NCI-H128 (cell line): Measurements from ENCODE around the gene GFRAL.
"Not testable (repeated sequence)": the region's sequence is repeated elsewhere in the genome, so short reads cannot be mapped to it uniquely, and the experiment has no call there.

Source experiments
- DNase-seq: peaks from one replicate; lab custom pipeline; 2025; ENCODE audit not compliant: unreplicated experiment; lab: John Stamatoyannopoulos, UW

GFRAL gene, protein sequence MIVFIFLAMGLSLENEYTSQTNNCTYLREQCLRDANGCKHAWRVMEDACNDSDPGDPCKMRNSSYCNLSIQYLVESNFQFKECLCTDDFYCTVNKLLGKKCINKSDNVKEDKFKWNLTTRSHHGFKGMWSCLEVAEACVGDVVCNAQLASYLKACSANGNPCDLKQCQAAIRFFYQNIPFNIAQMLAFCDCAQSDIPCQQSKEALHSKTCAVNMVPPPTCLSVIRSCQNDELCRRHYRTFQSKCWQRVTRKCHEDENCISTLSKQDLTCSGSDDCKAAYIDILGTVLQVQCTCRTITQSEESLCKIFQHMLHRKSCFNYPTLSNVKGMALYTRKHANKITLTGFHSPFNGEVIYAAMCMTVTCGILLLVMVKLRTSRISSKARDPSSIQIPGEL

DNA sequence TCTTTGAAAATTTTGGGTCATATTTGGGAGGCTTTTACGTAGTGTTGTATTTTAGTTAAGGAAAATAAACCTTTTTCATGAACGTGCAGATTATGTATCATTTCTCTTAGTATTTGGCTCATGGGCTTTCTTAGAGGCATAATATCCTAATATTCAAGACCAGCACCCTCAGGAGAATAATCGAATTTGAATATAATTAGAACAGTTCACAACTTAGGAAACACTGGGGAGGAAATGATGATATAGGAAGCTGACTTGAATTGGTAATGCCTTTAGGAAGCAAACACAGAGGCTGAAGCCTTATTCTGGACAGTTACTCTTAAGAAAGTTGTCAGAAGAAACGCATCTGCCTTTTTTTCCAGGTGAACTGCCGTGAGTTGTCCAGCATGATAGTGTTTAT is at the start of gene GFRAL:
GFRAL (plus strand) TSS at position 301 of the 400 bp plus-strand sequence; CDS start at position 387, 86 bp downstream.
- no peak for DNase-seq

DNA sequence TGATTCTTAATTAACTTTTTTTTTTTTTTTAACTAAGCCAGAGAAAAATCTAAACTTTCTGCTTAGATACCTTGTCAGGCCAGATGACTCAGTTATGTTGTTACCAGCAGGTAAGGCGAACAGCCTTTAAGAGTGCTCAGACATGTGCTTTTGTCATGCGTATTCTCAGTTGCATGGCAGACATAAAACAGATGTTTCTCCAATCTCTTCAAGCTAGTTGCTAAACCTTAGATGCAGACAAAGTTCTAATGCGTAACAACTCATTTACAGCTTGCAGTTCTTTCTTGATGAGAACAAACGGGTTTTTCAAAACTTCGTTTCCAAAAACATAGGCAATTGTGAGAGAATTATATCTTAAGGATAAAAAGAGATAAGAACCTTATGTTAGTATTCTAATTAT is 49.6 kb upstream of the GFRAL start:
- no peak for DNase-seq

DNA sequence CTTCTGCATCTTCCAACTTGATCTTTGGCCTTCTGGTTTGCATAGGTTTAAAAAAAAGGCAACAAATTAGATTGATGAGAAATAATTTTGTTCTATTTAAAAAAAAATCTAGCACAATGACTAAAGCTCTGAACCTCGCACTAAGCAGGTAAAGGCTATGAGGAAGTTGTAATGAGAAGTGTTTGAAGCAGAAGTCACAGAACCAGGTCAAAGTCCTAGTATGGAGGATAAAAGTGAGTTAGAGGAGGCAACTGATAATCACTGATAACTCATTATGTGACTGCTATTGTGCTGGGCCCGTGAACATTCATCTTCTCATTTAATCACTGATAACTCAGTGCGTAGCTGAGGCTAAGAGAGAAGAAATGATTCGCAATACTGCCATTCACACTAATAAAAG is 46.1 kb upstream of the GFRAL start:
- no peak for DNase-seq

DNA sequence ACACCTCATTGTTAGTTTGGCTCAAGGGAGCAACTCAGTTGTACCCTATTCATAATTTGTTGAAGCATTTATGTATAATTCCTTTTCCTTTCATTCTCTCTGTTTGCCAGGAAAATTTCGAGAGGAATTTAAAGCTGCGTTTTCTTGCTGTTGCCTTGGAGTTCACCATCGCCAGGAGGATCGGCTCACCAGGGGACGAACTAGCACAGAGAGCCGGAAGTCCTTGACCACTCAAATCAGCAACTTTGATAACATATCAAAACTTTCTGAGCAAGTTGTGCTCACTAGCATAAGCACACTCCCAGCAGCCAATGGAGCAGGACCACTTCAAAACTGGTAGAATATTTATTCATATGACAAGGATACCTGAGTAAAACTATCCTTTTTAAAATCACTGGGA is 45.2 kb upstream of the GFRAL start:
- no peak for DNase-seq

DNA sequence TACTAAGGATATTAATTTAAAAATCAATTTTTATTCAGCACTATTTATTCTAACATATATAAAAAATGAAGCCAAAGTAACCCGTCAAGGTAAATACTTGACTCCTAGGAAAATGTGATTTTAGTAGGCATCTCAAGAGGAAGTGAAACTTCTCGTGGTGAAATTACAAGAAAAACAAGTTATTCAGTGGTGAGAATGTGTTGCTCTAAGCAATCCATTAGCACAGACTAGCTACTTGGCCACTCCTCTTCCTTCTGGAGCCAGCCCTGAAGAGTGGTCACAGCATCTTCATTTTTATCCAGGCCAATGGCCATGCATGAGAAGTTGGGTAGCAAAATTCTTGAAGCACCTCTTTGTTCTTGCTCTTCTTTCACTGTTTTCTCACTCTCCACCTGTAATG is 40.4 kb upstream of the GFRAL start:
- DNase-seq, result no peak

DNA sequence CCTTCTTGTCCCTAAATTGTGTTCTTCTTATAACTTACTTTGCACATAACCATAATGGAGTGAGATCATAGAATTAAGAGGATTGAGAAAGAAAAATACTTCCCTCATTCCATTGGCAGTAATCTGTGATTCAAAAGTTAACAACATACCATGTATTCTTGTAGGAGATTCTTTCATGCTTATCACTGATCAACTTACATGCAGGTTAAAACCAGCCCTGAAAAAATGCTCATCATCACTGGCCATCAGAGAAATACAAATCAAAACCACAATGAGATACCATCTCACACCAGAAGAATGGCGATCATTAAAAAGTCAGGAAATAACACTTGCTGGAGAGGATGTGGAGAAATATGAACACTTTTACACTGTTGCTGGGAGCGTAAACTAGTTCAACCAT is 36.5 kb upstream of the GFRAL start:
- no peak for DNase-seq

DNA sequence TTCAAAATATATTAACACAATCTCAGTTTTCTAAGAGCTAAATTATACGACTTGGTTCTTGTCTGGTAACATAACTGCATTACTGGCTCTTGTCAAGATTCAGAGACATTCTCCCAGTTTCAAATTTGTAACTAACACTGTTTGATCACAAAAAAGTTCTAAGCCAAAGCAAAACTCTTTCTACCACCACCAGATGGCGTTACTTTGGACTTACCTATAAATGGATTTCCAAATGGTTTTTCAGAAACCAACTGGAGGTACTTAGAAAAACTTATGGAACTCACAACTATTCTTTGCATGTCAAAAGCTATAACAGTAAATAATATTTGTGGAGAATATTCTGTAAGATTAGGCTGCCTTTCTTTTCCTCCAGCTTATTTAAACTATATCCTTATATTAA is 34.2 kb upstream of the GFRAL start:
- DNase-seq, result no peak

DNA sequence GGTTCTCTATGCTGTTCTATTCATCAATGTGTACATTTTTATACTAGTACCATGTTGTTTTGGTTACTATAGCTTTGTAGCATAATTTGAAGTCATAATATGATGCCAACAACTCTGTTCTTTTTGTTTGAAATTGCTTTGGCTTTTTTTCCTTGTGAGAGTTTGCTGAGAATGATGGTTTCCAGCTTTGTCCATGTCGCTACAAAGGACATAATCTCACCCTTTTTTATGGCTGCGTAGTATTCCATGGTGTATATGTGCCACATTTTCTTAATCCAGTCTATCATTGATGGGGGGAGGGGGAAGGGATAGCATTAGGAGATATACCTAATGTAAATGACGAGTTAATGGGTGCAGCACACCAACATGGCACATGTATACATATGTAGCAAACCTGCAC is 30.1 kb upstream of the GFRAL start:
- not testable (repeated sequence) for DNase-seq

DNA sequence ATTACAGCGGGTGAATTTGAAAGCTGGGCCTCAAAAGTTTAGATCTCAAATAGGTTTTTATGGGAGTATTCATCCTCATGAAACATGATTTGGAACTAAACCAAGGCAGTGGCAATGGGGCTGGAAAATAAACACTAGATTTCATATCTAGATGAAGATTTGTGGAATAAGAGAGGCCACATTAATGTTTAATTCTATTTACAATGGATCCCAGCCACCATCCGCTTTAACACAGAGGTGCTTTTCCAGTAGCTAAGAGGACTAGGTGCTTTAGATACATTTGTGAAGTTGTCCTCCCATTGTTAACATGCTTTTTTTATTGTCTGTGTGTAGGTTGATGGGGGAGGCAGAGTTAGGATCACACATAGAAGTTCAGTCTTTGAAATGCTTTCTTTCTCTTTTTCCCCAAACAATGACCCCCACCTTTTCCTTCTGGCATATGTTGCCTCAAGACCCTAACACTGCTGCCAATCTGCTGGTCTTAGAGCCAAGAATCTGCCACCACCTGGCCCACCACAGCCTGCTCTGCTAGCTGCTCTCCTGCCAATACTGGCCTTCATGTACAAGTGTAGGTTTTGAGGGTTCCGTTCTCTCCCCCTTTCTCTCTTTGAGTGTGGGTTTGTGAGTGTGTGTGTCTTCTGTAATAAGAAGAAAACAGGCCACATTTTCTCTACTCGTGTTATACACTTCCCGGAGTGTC is 27.8 kb upstream of the GFRAL start:
- no peak for DNase-seq

DNA sequence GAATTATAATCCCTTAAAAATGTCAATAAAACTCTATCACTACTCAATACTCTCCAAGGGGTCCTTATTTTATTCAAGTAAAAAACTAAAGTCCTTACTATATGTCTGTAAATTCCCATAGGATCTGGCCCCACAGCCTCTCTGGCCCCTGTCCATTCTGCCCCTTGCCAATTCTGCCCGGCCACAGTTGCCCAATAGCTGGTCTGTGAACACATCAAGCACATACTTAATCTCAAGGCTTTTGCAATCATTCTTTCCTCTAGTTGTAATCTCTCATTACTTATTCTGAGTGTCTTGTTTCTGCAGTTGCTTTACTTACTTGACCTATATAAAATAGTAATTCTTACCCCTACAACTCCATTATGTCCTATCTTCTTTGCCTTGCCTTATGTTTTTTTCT is 22.5 kb upstream of the GFRAL start:
- DNase-seq, result no peak

DNA sequence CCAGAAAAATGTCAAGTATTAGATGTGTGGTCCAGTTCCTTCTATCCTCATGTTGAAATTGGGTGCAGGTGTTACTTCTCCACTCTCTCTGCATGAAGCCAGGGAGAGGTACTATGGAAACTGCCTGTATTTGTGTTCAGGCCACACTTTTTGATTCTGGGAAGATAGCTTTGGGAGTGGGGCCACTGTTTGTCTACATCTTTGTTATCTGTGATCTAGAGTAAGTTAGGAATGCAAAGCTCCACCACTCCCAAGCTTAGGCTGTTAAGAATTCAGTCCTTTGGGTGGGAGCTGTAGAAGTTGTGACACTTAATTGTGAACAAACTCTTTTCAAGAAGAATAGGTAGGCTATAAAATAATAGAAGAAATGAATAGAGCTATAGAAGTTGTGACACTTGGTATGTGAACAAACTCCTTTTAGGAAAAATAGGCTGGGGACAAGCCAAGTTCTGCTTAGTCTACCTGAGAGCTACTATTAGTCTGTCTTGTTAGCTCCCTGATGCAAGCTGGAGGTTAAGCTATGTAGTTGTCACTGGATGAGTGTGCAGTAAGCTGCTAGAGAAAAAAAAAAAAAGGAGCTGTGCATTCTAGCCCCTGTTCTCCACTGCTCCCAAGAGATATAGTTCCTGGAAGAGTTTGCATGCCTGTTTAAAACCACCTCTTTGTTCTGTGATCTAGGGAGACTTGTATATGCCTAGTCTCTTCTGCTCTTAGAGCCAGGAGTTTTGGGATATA is 7.1 kb upstream of the GFRAL start:
- no peak for DNase-seq

DNA sequence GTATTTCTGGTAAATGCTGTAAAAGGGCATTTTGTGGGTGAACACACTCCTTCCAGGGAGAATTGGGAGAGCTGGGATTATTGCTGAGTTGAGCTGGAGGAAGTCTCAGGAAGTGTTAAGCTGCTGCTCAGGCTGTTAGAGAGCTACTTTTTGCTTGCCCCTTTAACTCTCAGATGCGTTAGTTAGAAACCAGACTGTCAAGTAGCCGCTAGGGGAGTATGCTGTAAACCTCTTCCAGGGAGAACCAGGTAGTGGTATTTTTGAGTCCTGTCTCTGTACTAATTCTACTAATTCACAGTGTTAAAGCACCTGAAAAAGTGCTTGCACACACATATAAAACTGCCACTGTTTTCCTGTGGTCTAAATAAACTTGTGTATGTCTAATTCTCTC is 6.6 kb upstream of the GFRAL start:
- DNase-seq, result no peak

DNA sequence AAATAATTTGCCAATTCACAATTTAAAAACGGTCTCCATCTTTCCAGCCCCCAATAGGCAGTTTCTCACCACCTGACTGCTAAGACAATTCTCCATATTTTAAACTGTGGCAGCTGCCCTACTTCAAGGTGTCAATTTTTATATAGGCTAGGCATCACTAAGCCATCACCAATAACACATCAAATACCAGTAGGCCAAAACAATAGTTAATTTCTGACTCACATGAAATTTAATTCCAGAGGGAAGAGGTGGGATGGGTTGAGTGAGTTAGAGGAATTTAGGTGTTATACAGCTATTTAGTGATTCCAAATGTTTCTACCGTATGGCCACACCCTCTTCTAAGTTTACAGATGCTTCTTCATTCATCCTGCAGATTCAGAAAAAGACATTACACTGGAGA is 49.9 kb downstream of the GFRAL start:
- no peak for DNase-seq

DNA sequence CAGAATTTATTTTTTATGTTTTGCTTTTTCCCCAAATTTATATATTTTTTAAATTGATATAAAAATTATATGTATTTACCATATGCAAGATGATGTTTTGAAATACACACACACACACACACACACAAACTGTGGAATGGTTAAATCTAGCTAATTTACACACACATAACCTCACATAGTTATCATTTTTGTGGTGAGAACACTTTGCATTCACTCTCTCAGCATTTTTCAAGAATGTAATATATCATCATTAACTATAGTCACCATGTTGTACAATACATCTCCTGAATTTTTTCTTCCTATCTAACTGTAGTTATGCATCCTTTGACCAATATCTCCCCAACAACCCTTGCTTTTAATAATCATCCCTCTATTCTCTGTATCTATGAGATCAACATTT is 52.2 kb downstream of the GFRAL start:
- no peak for DNase-seq

DNA sequence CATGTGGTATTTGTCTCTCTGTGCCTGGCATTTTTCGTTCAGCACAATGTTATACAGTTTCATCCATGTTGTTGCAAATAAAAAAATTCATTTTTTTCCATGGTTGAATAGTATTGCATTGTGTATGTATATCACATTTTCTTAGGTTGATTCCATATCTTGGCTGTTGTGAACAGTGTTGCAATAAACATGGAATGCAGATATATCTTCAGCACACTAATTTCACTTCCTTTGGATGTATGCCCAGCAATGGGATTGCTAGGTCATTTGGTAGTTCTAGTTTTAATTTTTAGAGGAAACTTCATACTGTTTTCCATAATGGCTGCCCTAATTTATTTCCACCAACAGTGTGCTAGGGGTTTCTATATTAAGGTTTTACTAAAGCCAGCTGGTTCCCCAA is 52.6 kb downstream of the GFRAL start:
- DNase-seq, result no peak

DNA sequence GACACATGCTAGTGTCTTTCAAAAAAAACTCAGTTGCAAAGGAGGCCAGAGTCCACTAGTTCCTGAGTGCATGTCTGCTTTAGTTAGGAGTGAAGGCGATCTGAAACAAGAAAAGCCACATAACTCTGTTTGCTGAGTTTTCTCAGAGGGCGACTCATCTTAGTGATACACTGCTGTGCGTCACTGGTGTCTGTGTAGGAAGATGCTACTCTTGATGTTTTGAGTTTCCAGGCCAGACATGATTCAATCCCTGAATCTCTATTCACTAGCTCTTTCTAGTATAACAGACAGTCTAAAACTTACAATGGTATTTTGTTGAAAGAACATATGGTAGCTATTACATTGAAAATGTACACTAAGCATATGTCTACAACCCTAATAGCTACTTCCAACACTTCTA is 60.9 kb downstream of the GFRAL start:
- no peak for DNase-seq

DNA sequence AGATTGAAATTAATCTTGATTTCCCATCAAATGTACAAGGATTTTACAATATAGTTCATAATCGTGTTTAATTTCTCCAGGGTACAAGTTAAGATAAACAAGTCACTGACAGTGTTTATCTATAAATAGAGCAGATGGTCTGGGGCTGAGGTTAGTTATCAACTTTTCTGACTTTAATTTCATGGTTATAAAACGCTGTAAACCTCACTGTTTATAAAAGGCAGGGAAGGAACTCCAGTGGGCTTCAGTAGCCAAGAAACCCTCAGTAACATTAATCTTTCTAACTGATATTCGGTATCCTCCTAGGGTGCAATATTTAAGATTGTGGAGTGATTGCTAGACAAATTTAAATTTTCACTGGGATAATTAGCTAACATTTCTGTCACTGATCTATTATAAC is 68.6 kb downstream of the GFRAL start:
- DNase-seq, result no peak

DNA sequence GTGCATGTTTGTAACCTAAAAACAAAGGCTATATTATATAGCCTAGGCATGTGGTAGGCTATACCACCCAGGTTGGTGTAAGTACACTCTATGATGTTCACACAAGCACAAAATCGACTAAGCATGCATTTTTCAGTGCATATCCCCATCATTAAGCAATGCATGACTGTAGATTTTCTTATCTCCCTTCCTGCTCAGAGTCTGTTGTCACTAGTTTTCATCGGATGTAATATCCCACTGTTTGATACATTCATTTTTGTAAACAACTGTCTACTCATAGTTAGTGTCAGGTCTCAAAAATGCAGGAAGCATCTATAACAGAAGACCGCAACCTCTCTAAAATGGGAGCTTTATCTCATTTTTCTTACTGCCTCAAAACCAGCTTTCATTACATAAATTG is 70.7 kb downstream of the GFRAL start:
- DNase-seq, result no peak

DNA sequence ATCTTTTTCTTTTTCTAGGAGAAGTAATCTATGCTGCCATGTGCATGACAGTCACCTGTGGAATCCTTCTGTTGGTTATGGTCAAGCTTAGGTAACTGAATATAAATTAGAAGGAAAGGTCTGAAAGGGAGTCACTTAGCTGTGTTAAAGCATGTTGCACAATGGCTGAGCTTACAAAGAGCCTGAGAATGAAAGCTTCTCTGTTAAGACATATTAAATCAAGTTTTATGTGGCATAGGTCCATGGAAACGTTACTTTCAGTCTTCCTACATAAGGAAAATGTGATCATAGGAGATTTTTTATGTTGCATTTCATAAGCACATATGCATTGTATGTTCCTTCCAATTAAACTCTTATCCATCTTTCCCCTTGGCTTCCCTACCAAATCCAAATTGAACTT is 72.1 kb downstream of the GFRAL start:
- DNase-seq, result no peak

DNA sequence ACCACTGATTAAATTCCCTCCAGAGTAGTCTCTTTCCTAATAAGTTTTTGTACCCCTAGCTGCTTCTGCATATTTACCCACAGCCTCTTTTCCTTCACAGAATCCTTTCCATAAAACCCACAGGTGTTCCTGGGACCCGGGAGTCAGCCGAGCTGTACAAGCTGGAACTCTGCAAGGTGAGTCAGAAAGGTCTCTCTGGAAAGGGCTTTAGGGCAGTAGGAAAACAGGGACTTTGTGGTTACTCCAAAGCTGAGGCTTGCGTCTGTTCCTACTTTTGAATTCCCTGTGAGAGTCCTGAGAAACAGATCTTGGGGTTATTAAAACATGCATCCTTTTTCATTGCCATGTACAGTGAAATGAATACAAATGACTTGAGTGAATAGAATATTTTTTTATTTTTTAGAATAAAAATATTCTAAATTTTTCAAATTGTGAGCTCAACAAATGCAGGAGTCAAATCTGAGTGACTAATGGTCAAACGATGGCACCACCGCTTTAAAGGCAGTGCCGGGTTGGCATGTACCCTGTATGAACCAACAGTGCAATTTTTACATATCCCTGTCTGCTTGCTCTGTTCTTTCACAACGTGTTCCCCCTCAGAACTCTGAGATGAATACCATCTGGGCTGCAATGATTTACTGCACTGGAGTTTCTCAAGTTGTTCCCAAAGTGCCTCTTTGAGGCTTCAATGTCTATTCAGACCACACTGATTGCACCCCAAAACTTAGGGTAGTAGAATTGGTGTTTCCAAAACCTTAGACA is 78.4 kb downstream of the GFRAL start:
- no peak for DNase-seq

DNA sequence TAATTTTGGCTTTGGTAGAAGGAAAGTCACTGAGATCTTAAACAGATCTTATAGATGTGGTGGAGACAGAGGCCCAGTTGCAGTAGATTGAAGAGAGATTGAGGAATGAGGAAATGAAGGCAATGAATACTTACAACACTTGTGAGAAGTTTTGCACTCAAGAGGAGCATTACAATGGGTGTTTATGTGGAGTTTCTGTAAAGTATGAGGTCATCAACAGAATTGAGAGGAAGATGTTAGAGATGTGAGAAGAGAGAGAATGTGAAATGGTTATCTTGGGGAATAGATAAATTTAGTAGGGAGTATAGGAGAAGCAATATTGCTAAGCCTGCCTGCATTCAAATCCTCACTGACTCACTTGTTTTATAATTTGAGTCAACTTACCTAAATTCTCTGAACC is 83.4 kb downstream of the GFRAL start:
- no peak for DNase-seq
